DOHH2 (cell line): Measurements from ENCODE around the gene ZBTB9.

Experiments used
- CTCF ChIP-seq: fragments of 200-600 bp; sonication (generic); IDR thresholded peaks from one replicate; pipeline ENCODE4 v1.5.1; 2014; ENCODE audit warnings: antibody characterized with exemption, mild to moderate bottlenecking, low read depth, low read length; ENCODE audit not compliant: poor library complexity, severe bottlenecking
- EZH2phosphoT487 ChIP-seq: fragments of 200-600 bp; sonication (generic); IDR thresholded peaks from 2 replicates; pipeline ENCODE4 v1.6.1; 2017; ENCODE audit warnings: borderline replicate concordance, mild to moderate bottlenecking, antibody characterized with exemption, low read length, moderate library complexity, mixed read lengths

GRCh38 chr6:33502486-33502885 is 48.1 kb downstream of the ZBTB9 start:
- TF ChIP-seq CTCF, result no peak
- TF ChIP-seq EZH2phosphoT487, result no peak
